ENCODE results near the gene BBS9.

DNA sequence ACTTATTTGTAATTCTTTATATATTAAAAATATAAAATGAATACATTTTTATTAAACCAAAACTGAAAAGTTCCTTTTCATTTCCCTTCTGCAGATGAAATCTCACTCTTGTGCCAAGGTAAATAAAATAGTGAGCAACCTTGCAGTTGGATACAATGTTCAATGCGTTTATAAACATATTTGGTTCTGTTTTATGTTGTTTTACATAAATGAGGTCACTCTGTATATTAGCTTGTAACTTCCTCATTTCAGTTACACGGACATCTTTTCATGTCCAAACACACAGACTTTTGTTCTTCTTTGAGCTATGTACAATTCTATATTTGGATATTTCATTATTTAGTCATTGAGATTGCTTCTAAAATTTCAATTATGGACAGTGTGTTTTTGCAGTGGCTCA lies 107.7 kb downstream of the BBS9 start:
- TF ChIP-seq NRF1 (conservative IDR thresholded peaks at IDR 0.05 in 1 of 2, IDR thresholded peaks at IDR 0.05 in 1 of 2) (no peak), KAT8 (IDR thresholded peaks at IDR 0.05; ENCODE audit: low read depth) (no peak)

All from K562 (cell line).